Mucosa of stomach (tissue), 1 donor: ENCODE data around the gene LAMA3.

Experiments
- H3K27me3 ChIP-seq: one replicate; pipeline ENCODE4 v1.7.0; 2013; ENCODE audit warnings: mild to moderate bottlenecking, low read length; ENCODE audit not compliant: control insufficient read depth, insufficient read depth
- H3K36me3 ChIP-seq: one replicate; pipeline ENCODE4 v1.7.0; 2013; ENCODE audit warnings: low read length; ENCODE audit not compliant: control insufficient read depth, insufficient read depth
- H3K4me1 ChIP-seq: one replicate; pipeline ENCODE4 v1.7.0; 2013; ENCODE audit warnings: mild to moderate bottlenecking, low read length; ENCODE audit not compliant: control insufficient read depth, insufficient read depth
- H3K4me3 ChIP-seq: one replicate; pipeline ENCODE4 v1.7.0; 2013; ENCODE audit warnings: low read length
- H3K9ac ChIP-seq: one replicate; pipeline ENCODE4 v1.7.0; 2013; ENCODE audit warnings: mild to moderate bottlenecking, low read length, moderate library complexity
- H3K9me3 ChIP-seq: one replicate; pipeline ENCODE4 v1.7.0; 2013; ENCODE audit warnings: mild to moderate bottlenecking, low read length, moderate library complexity; ENCODE audit not compliant: control insufficient read depth
- donor health status: Pancreatic carcinoma.

LAMA3 gene

GRCh38 chr18:23938901-23939341 is 249.7 kb downstream of the LAMA3 start:
- no peaks in the 10 kb centered on the region for H3K9me3 ChIP-seq

GRCh38 chr18:23939366-23939765 is 250.1 kb downstream of the LAMA3 start:
- Histone ChIP-seq H3K27me3 (no peaks in the 10 kb centered on the region), H3K9ac (no peak overlapping the region), H3K4me3 (no peak overlapping the region), H3K9me3 (no peaks in the 10 kb centered on the region), H3K36me3 (no peaks in the 10 kb centered on the region), H3K4me1 (peaks cover 4% of the 10 kb centered on the region)

More at GRCh38 chr18:23938901-23939341, 249.7 kb downstream of the LAMA3 start:
- H3K4me1 ChIP-seq = peaks cover 4% of the 10 kb centered on the region
- no peaks in the 10 kb centered on the region for H3K27me3 ChIP-seq
- H3K4me3 ChIP-seq = no peak overlapping the region
- H3K36me3 ChIP-seq = peaks cover 2% of the 10 kb centered on the region
- H3K9ac ChIP-seq = no peak overlapping the region

- H3K36me3 ChIP-seq = no peaks in the 10 kb centered on the region
- H3K4me1 ChIP-seq = peaks cover 4% of the 10 kb centered on the region
- no peak overlapping the region for H3K9ac ChIP-seq
- no peaks in the 10 kb centered on the region for H3K27me3 ChIP-seq
- no peaks in the 10 kb centered on the region for H3K9me3 ChIP-seq
- no peak overlapping the region for H3K4me3 ChIP-seq
Measured at GRCh38 chr18:23939896-23940295, 250.6 kb downstream of the LAMA3 start.

- Histone ChIP-seq H3K4me3 (no peak overlapping the region), H3K9ac (no peak overlapping the region), H3K27me3 (no peaks in the 10 kb centered on the region), H3K36me3 (no peaks in the 10 kb centered on the region), H3K4me1 (no peaks in the 10 kb centered on the region), H3K9me3 (no peaks in the 10 kb centered on the region)
Measured at GRCh38 chr18:23941791-23942190, 252.5 kb downstream of the LAMA3 start.

- H3K27me3 ChIP-seq = no peaks in the 10 kb centered on the region
- no peak overlapping the region for H3K9ac ChIP-seq
- no peaks in the 10 kb centered on the region for H3K9me3 ChIP-seq
- no peaks in the 10 kb centered on the region for H3K4me1 ChIP-seq
- no peaks in the 10 kb centered on the region for H3K36me3 ChIP-seq
- H3K4me3 ChIP-seq = no peak overlapping the region
Measured at GRCh38 chr18:23943104-23943503, 253.9 kb downstream of the LAMA3 start.

GRCh38 chr18:23943903-23944624 is 254.8 kb downstream of the LAMA3 start:
- no peaks in the 10 kb centered on the region for H3K4me1 ChIP-seq
- no peaks in the 10 kb centered on the region for H3K27me3 ChIP-seq
- H3K9me3 ChIP-seq = no peaks in the 10 kb centered on the region
- H3K9ac ChIP-seq = no peak overlapping the region
- no peaks in the 10 kb centered on the region for H3K36me3 ChIP-seq
- H3K4me3 ChIP-seq = no peak overlapping the region

GRCh38 chr18:23945416-23946079 is 256.3 kb downstream of the LAMA3 start:
- Histone ChIP-seq H3K27me3 (no peaks in the 10 kb centered on the region), H3K9ac (no peak overlapping the region), H3K36me3 (no peaks in the 10 kb centered on the region), H3K4me1 (no peaks in the 10 kb centered on the region), H3K4me3 (no peak overlapping the region), H3K9me3 (no peaks in the 10 kb centered on the region)

- Histone ChIP-seq H3K9me3 (no peaks in the 10 kb centered on the region), H3K36me3 (no peaks in the 10 kb centered on the region), H3K4me1 (no peaks in the 10 kb centered on the region), H3K27me3 (no peaks in the 10 kb centered on the region), H3K9ac (no peak overlapping the region), H3K4me3 (no peak overlapping the region)
Measured at GRCh38 chr18:23949863-23950262, 260.6 kb downstream of the LAMA3 start.

- H3K36me3 ChIP-seq = no peaks in the 10 kb centered on the region
- H3K27me3 ChIP-seq = no peaks in the 10 kb centered on the region
- no peak overlapping the region for H3K9ac ChIP-seq
- no peaks in the 10 kb centered on the region for H3K4me1 ChIP-seq
- H3K4me3 ChIP-seq = no peak overlapping the region
- no peaks in the 10 kb centered on the region for H3K9me3 ChIP-seq
Measured at GRCh38 chr18:23950644-23951043, 261.4 kb downstream of the LAMA3 start.

- Histone ChIP-seq H3K4me3 (no peak overlapping the region), H3K9me3 (no peaks in the 10 kb centered on the region), H3K36me3 (no peaks in the 10 kb centered on the region), H3K27me3 (no peaks in the 10 kb centered on the region), H3K9ac (no peak overlapping the region), H3K4me1 (no peaks in the 10 kb centered on the region)
Measured at GRCh38 chr18:23951206-23951605, 262.0 kb downstream of the LAMA3 start.

GRCh38 chr18:23953984-23954383 is 264.7 kb downstream of the LAMA3 start:
- Histone ChIP-seq H3K36me3 (no peaks in the 10 kb centered on the region), H3K4me1 (no peaks in the 10 kb centered on the region), H3K9me3 (no peaks in the 10 kb centered on the region), H3K4me3 (no peak overlapping the region), H3K27me3 (no peaks in the 10 kb centered on the region), H3K9ac (no peak overlapping the region)

- Histone ChIP-seq H3K9ac (no peak overlapping the region), H3K9me3 (no peaks in the 10 kb centered on the region), H3K36me3 (no peaks in the 10 kb centered on the region), H3K27me3 (no peaks in the 10 kb centered on the region), H3K4me1 (no peaks in the 10 kb centered on the region), H3K4me3 (no peak overlapping the region)
Measured at GRCh38 chr18:23956483-23956882, 267.2 kb downstream of the LAMA3 start.
